Right renal cortex interstitium (tissue), 3 donors: ENCODE results near the gene NOXO1. TPM values are rescaled to one million over a fixed set of nuclear protein-coding genes. Genes with fewer than 3 reads are reported as not detected.
"Not testable (repeated sequence)": the region's sequence is repeated elsewhere in the genome, so short reads cannot be mapped to it uniquely, and the experiment has no call there.

Source experiments
- DNase-seq, 3 donors: peaks; one replicate each; pipeline ENCODE4 v3.0.0-alpha.2; 2013; ENCODE audit warnings: low read depth in 3 of 3, low spot score in 2 of 3
- polyA plus RNA-seq, 3 donors: library from polyadenylated mRNA; unstranded; fragments of 120-200 nt; gene quantifications; one replicate each; pipeline ENCODE4 v1.2.1, GENCODE V29; 2013; ENCODE audit not compliant: insufficient read length in 3 of 3

NOXO1 gene
- polyA plus RNA-seq, 3 donors = 0.37 to 0.79 (median 0.60) TPM

- peak; percentile 93 to 97 (median 94) for DNase-seq
Measured at GRCh38 chr16:1964506-1965395, 16.5 kb downstream of the NOXO1 start, which contains the start of gene RPS2. Gene RPS2 (minus strand): TSS chr16:1964826. CDS start chr16:1964625, 201 bp downstream.

GRCh38 chr16:1963806-1964505 is 17.3 kb downstream of the NOXO1 start:
- DNase-seq = no peak

- DNase-seq = not testable (repeated sequence)
Measured at GRCh38 chr16:1962161-1963153, 18.8 kb downstream of the NOXO1 start.

- DNase-seq = no peak
Measured at GRCh38 chr16:1961651-1962067, 19.6 kb downstream of the NOXO1 start.

GRCh38 chr16:1960665-1961630 is 20.3 kb downstream of the NOXO1 start:
- DNase-seq = no peak

- peak; percentile 57 to 83 (median 69) for DNase-seq
Measured at GRCh38 chr16:1959269-1960039, 21.8 kb downstream of the NOXO1 start, which contains the start of gene NDUFB10. Gene NDUFB10 (plus strand): TSS chr16:1959538. CDS start chr16:1959625, 87 bp downstream.

- no peak for DNase-seq
Measured at GRCh38 chr16:1958715-1959268, 22.5 kb downstream of the NOXO1 start.

GRCh38 chr16:1958143-1958491 is 23.2 kb downstream of the NOXO1 start:
- not testable (repeated sequence) for DNase-seq

GRCh38 chr16:1957434-1958142 is 23.7 kb downstream of the NOXO1 start:
- not testable (repeated sequence) for DNase-seq

GRCh38 chr16:1953734-1954133 is 27.5 kb downstream of the NOXO1 start:
- DNase-seq = no peak

GRCh38 chr16:1950559-1950958 is 30.7 kb downstream of the NOXO1 start:
- no peak for DNase-seq

GRCh38 chr16:1950047-1950446 is 31.2 kb downstream of the NOXO1 start:
- DNase-seq = no peak

- DNase-seq = no peak
Measured at GRCh38 chr16:1949507-1949906, 31.8 kb downstream of the NOXO1 start.

GRCh38 chr16:1947369-1947670 is 33.9 kb downstream of the NOXO1 start:
- DNase-seq = no peak

GRCh38 chr16:1946495-1947368 is 34.5 kb downstream of the NOXO1 start:
- DNase-seq = no peak

GRCh38 chr16:1945559-1946391 is 35.5 kb downstream of the NOXO1 start:
- no peak for DNase-seq
